ENCODE data around the gene LHCGR.
"Not testable (repeated sequence)": the region's sequence is repeated elsewhere in the genome, so short reads cannot be mapped to it uniquely, and the experiment has no call there.

Gene LHCGR

DNA sequence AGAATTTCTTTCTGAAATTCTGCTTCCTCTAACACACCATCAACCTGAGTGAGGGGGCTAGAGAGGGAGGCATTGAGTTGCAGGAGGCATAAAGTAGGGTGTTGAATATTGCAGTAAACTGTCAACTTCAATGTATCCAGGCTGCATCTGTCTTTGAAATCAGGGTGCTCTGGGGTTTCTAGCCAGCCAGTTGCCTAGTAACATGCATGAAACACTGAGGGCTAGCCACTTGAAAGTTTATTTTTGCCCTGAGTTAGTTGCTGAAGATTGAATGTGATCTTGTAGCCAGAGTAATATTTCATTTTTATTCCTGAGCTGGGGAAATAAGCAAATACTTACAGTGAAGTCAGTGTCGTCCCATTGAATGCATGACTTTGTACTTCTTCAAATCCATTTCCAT lies 41.9 kb downstream of the LHCGR start:
- Histone ChIP-seq H3K4me3 (ENCODE audit: low read length in 2 of 2) (no peak overlapping the region), H3K9ac (ENCODE audit: low read depth in 1 of 2, low read length in 2 of 2) (no peak overlapping the region), H3K27me3 (ENCODE audit: control insufficient read depth in 2 of 2, insufficient read depth in 2 of 2, low read length in 2 of 2) (no peaks in the 10 kb centered on the region), H3K9me3 (ENCODE audit: control insufficient read depth in 2 of 2, low read length in 2 of 2) (no peaks in the 10 kb centered on the region), H3K4me1 (ENCODE audit: control insufficient read depth in 2 of 2, insufficient read depth in 2 of 2, low read length in 2 of 2) (peaks cover 3 to 11% of the 10 kb centered on the region in 2 donors), H3K36me3 (ENCODE audit: control insufficient read depth in 2 of 2, insufficient read depth in 2 of 2, low read length in 2 of 2) (no peaks in the 10 kb centered on the region), H3K27ac (ENCODE audit: low read depth in 2 of 2, low read length in 2 of 2) (no peak overlapping the region)

DNA sequence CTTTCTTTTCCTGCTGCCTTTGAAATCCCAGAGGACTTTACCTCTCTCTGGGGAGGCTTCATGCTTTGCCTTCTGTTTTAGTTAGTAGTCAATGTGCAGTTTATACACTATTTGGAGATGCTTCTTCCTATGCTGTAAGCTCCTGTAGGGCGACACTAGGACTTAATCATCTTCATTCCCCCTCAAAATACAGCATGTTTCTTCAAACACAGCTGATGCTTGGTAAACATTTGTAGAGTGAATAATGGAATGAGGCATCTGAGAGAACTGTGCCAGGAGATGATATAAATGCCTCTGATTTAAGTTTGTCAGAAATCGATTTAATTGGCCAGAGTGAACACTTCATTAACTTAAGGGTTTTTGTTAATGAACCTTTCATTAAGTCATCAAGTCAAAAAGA lies 43.4 kb downstream of the LHCGR start:
- Histone ChIP-seq H3K4me1 (ENCODE audit: control insufficient read depth in 2 of 2, insufficient read depth in 2 of 2, low read length in 2 of 2) (peaks cover 3 to 11% of the 10 kb centered on the region in 2 donors), H3K27me3 (ENCODE audit: control insufficient read depth in 2 of 2, insufficient read depth in 2 of 2, low read length in 2 of 2) (no peaks in the 10 kb centered on the region), H3K4me3 (ENCODE audit: low read length in 2 of 2) (no peak overlapping the region), H3K9me3 (ENCODE audit: control insufficient read depth in 2 of 2, low read length in 2 of 2) (no peaks in the 10 kb centered on the region), H3K27ac (ENCODE audit: low read depth in 2 of 2, low read length in 2 of 2) (no peak overlapping the region), H3K9ac (ENCODE audit: low read depth in 1 of 2, low read length in 2 of 2) (no peak overlapping the region), H3K36me3 (ENCODE audit: control insufficient read depth in 2 of 2, insufficient read depth in 2 of 2, low read length in 2 of 2) (no peaks in the 10 kb centered on the region)

DNA sequence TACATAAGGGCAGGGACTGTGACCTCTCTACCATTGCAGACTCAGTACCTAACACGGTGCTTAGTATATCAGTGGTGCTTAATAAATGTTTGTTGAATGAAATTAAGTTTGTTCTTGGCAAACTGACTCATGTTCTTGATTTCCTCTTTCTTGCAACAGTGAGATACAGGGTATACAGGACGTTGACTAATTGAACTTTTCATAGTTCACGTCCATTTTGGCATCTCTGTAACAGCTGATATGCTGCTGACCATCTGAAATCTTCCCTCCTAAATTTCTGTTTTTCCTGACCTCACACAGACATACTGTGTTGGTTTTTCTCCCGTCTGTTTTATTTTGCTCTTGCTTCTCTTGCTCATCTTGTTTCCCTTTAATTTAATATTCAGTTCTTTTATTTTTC lies 44.2 kb downstream of the LHCGR start:
- peaks cover 3 to 11% of the 10 kb centered on the region in 2 donors for H3K4me1 ChIP-seq (ENCODE audit: control insufficient read depth in 2 of 2, insufficient read depth in 2 of 2, low read length in 2 of 2)
- H3K9ac ChIP-seq (ENCODE audit: low read depth in 1 of 2, low read length in 2 of 2) = no peak overlapping the region
- H3K27me3 ChIP-seq (ENCODE audit: control insufficient read depth in 2 of 2, insufficient read depth in 2 of 2, low read length in 2 of 2) = no peaks in the 10 kb centered on the region
- no peaks in the 10 kb centered on the region for H3K9me3 ChIP-seq (ENCODE audit: control insufficient read depth in 2 of 2, low read length in 2 of 2)
- H3K36me3 ChIP-seq (ENCODE audit: control insufficient read depth in 2 of 2, insufficient read depth in 2 of 2, low read length in 2 of 2) = no peaks in the 10 kb centered on the region
- H3K4me3 ChIP-seq (ENCODE audit: low read length in 2 of 2) = no peak overlapping the region
- no peak overlapping the region for H3K27ac ChIP-seq (ENCODE audit: low read depth in 2 of 2, low read length in 2 of 2)

DNA sequence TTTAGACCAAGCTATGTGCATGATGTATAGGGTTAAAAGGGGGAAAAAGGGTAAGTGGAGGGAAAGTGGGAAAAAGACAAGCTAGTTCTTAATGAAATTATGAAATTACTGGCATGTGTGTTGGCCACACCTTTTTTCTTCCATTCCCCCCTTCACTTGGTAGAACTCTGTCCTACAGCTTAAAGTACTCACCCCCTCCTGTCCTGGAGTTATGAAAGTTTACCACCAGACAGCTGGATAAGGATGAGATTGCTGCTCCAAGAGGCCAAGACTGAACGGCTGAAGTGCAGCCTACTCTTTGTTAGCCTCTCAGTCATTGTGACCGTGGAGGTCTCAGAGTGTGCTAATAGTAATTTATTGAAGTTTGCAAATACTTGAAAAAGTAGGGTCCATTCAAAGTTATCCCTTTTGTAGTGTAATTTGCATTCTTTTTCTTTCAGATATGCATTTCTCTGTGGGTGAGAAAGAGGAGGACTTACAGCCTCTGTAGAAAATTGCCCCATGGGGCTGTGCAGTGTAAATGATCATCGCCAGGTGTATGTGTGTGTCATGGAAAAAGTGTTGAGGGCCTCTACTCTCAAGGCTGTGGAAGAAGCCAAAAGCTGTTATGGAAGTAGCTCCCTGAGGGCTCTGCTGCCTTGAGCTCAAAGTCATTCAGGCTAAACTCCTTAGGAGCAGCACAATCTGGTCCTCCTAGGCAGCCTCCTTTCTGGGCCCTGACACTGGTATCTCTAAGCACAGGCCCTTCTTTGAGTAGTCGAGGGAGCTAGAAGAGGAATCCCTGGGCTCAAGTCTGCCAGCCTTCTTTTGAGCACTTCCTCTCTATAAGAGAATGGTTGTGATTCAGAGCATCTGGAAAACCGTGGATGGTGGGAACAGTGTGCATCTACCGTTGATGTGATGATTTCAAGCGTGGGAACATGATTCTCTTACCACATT lies 46.2 kb downstream of the LHCGR start:
- Histone ChIP-seq H3K4me3 (ENCODE audit: low read length in 2 of 2) (no peak overlapping the region), H3K27ac (ENCODE audit: low read depth in 2 of 2, low read length in 2 of 2) (no peak overlapping the region), H3K27me3 (ENCODE audit: control insufficient read depth in 2 of 2, insufficient read depth in 2 of 2, low read length in 2 of 2) (no peaks in the 10 kb centered on the region), H3K9ac (ENCODE audit: low read depth in 1 of 2, low read length in 2 of 2) (no peak overlapping the region), H3K9me3 (ENCODE audit: control insufficient read depth in 2 of 2, low read length in 2 of 2) (no peaks in the 10 kb centered on the region), H3K36me3 (ENCODE audit: control insufficient read depth in 2 of 2, insufficient read depth in 2 of 2, low read length in 2 of 2) (no peaks in the 10 kb centered on the region), H3K4me1 (ENCODE audit: control insufficient read depth in 2 of 2, insufficient read depth in 2 of 2, low read length in 2 of 2) (no peaks in the 10 kb centered on the region)

DNA sequence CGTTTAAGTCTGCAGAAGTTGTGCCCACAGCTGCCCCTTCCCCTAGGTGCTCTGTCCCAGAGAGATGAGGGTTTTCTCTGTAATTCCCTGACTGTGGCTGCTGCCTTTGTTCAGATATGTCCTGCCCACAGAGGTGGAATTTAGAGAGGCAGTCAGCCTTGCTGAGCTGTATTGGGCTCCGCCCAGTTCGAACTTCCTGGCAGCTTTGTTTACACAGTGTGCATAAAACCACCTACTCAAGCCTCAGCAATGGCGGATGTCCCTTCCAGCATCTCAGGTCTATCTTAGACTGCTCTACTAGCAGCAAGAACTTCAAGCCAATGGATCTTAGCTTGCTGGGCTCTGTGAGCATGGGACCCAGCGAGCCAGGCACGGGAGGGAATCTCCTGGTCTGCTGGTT lies 48.1 kb downstream of the LHCGR start:
- Histone ChIP-seq H3K27me3 (ENCODE audit: control insufficient read depth in 2 of 2, insufficient read depth in 2 of 2, low read length in 2 of 2) (no peaks in the 10 kb centered on the region), H3K27ac (ENCODE audit: low read depth in 2 of 2, low read length in 2 of 2) (no peak overlapping the region), H3K4me3 (ENCODE audit: low read length in 2 of 2) (no peak overlapping the region), H3K9me3 (ENCODE audit: control insufficient read depth in 2 of 2, low read length in 2 of 2) (no peaks in the 10 kb centered on the region), H3K36me3 (ENCODE audit: control insufficient read depth in 2 of 2, insufficient read depth in 2 of 2, low read length in 2 of 2) (no peaks in the 10 kb centered on the region), H3K9ac (ENCODE audit: low read depth in 1 of 2, low read length in 2 of 2) (no peak overlapping the region), H3K4me1 (ENCODE audit: control insufficient read depth in 2 of 2, insufficient read depth in 2 of 2, low read length in 2 of 2) (no peaks in the 10 kb centered on the region)

DNA sequence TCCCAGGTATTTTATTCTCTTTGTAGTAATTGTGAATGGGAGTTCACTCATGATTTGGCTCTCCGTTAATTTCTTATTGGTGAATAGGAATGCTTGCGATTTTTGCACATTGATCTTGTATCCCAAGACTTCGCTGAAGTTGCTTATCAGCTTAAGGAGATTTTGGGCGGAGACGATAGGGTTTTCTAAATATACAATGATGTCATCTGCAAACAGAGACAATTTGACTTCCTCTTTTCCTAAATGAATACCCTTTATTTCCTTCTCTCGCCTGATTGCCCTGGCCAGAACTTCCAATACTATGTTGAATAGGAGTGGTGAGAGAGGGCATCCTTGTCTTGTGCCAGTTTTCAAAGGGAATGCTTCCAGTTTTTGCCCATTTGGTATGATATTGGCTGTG lies 51.9 kb downstream of the LHCGR start:
- H3K27me3 ChIP-seq (ENCODE audit: control insufficient read depth in 2 of 2, insufficient read depth in 2 of 2, low read length in 2 of 2); H3K9me3 ChIP-seq (ENCODE audit: control insufficient read depth in 2 of 2, low read length in 2 of 2); H3K4me1 ChIP-seq (ENCODE audit: control insufficient read depth in 2 of 2, insufficient read depth in 2 of 2, low read length in 2 of 2); H3K9ac ChIP-seq (ENCODE audit: low read depth in 1 of 2, low read length in 2 of 2); H3K27ac ChIP-seq (ENCODE audit: low read depth in 2 of 2, low read length in 2 of 2); H3K4me3 ChIP-seq (ENCODE audit: low read length in 2 of 2); H3K36me3 ChIP-seq (ENCODE audit: control insufficient read depth in 2 of 2, insufficient read depth in 2 of 2, low read length in 2 of 2): not testable (repeated sequence)

DNA sequence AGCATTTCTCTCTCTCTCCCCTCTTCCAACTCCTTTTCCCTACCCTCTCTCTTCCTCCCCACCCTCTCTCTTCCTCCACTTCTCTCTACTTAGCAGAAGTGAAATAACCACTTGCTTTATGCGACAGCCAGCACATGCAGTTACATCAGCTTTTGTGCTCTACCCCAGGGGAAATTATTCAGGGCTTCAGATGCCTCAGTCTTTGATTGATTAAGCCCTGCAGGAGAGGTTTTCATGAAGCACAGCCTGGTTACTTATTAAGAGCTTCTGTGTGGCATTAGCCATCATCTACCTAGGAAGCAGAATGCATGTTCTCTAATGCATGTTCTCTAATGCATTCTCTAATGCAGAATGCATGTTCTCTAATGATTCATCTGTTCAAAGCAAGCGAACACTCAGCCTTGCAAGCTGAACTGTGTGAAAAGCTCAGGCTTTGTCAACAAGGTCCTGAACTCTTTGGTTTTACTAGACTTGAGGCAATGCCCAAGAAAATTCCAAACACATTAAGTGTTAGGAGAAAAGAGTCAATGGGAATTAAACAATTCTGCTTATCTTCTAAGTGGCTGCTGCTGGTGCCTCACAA lies 56.1 kb downstream of the LHCGR start:
- Histone ChIP-seq H3K4me3 (ENCODE audit: low read length in 2 of 2) (no peak overlapping the region), H3K4me1 (ENCODE audit: control insufficient read depth in 2 of 2, insufficient read depth in 2 of 2, low read length in 2 of 2) (no peaks in the 10 kb centered on the region), H3K27me3 (ENCODE audit: control insufficient read depth in 2 of 2, insufficient read depth in 2 of 2, low read length in 2 of 2) (no peaks in the 10 kb centered on the region), H3K36me3 (ENCODE audit: control insufficient read depth in 2 of 2, insufficient read depth in 2 of 2, low read length in 2 of 2) (no peaks in the 10 kb centered on the region), H3K27ac (ENCODE audit: low read depth in 2 of 2, low read length in 2 of 2) (no peak overlapping the region), H3K9ac (ENCODE audit: low read depth in 1 of 2, low read length in 2 of 2) (no peak overlapping the region), H3K9me3 (ENCODE audit: control insufficient read depth in 2 of 2, low read length in 2 of 2) (no peaks in the 10 kb centered on the region)

DNA sequence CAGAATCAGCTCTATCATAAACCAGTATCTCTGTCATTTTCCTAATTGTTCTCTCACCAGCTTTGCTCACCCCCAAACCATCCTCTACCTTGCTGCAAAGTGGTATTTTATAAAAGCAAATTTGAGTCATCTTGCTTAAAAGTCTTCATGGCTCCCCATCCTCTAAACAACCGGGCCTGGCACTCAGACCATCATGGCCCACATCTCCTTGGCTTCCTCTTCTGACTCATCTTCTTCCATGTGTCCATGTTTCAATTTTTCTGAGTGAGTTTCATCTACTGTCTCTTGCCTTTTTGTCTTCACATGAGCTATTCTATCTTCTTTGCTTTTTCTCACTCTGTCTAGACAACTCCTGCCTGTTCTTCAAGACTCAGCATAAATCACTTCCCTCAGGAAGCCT lies 58.6 kb downstream of the LHCGR start:
- Histone ChIP-seq H3K4me1 (ENCODE audit: control insufficient read depth in 2 of 2, insufficient read depth in 2 of 2, low read length in 2 of 2) (no peaks in the 10 kb centered on the region), H3K27me3 (ENCODE audit: control insufficient read depth in 2 of 2, insufficient read depth in 2 of 2, low read length in 2 of 2) (no peaks in the 10 kb centered on the region), H3K36me3 (ENCODE audit: control insufficient read depth in 2 of 2, insufficient read depth in 2 of 2, low read length in 2 of 2) (no peaks in the 10 kb centered on the region), H3K27ac (ENCODE audit: low read depth in 2 of 2, low read length in 2 of 2) (no peak overlapping the region), H3K9me3 (ENCODE audit: control insufficient read depth in 2 of 2, low read length in 2 of 2) (no peaks in the 10 kb centered on the region), H3K9ac (ENCODE audit: low read depth in 1 of 2, low read length in 2 of 2) (no peak overlapping the region), H3K4me3 (ENCODE audit: low read length in 2 of 2) (no peak overlapping the region)

DNA sequence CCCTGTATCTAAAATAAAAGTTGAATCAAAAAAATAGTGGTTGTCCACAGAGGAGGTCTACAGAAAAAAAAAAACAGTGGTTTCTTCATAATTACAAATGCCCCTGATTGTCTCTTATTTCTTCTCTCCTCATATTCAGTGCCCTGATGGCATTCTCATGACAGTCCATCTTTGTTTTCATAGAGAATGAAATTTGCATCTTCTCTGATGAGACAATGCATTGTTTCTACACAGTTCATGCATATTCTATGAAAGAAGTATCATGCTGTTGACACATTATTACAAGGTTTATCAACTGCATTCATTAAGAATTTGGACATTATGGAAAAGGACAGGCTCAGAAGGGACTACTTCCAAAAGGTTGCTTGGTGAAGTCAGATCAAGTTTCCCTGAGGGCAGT lies 59.5 kb downstream of the LHCGR start:
- no peaks in the 10 kb centered on the region for H3K4me1 ChIP-seq (ENCODE audit: control insufficient read depth in 2 of 2, insufficient read depth in 2 of 2, low read length in 2 of 2)
- H3K27ac ChIP-seq (ENCODE audit: low read depth in 2 of 2, low read length in 2 of 2) = no peak overlapping the region
- H3K27me3 ChIP-seq (ENCODE audit: control insufficient read depth in 2 of 2, insufficient read depth in 2 of 2, low read length in 2 of 2) = no peaks in the 10 kb centered on the region
- no peak overlapping the region for H3K4me3 ChIP-seq (ENCODE audit: low read length in 2 of 2)
- H3K9me3 ChIP-seq (ENCODE audit: control insufficient read depth in 2 of 2, low read length in 2 of 2) = no peaks in the 10 kb centered on the region
- H3K9ac ChIP-seq (ENCODE audit: low read depth in 1 of 2, low read length in 2 of 2) = no peak overlapping the region
- H3K36me3 ChIP-seq (ENCODE audit: control insufficient read depth in 2 of 2, insufficient read depth in 2 of 2, low read length in 2 of 2) = no peaks in the 10 kb centered on the region

DNA sequence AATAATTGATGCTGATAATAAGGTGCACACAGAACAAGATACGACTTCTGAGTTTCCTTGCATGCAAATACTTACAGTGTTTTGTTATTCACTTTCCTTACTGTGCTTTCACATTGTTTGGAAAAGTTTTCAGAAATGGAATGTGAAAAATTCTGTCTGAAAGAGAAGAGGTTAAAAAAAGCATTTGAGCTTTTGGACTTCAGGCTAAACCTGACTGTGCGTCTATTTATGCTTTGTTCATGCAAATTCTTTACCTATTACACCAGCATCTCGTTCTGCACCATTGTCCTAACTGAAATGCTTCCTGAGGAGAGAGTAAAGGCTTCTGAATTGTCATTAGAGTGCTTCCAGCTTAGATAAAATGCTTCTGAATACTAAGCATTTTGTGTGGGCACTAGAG lies 61.4 kb downstream of the LHCGR start:
- no peaks in the 10 kb centered on the region for H3K4me1 ChIP-seq (ENCODE audit: control insufficient read depth in 2 of 2, insufficient read depth in 2 of 2, low read length in 2 of 2)
- H3K4me3 ChIP-seq (ENCODE audit: low read length in 2 of 2) = no peak overlapping the region
- no peaks in the 10 kb centered on the region for H3K36me3 ChIP-seq (ENCODE audit: control insufficient read depth in 2 of 2, insufficient read depth in 2 of 2, low read length in 2 of 2)
- H3K27ac ChIP-seq (ENCODE audit: low read depth in 2 of 2, low read length in 2 of 2) = no peak overlapping the region
- no peaks in the 10 kb centered on the region for H3K27me3 ChIP-seq (ENCODE audit: control insufficient read depth in 2 of 2, insufficient read depth in 2 of 2, low read length in 2 of 2)
- H3K9ac ChIP-seq (ENCODE audit: low read depth in 1 of 2, low read length in 2 of 2) = no peak overlapping the region
- no peaks in the 10 kb centered on the region for H3K9me3 ChIP-seq (ENCODE audit: control insufficient read depth in 2 of 2, low read length in 2 of 2)

Measured in mucosa of rectum (tissue), 2 donors.